MM.1S (cell line): ENCODE measurements around the gene LUZP1.

Experiments
- CTCF ChIP-seq: fragments of 300-600 bp; sonication (generic); IDR thresholded peaks from 2 replicates; pipeline ENCODE4 v1.5.1; 2016; ENCODE audit warnings: antibody characterized with exemption, low read length, mixed read lengths
- EZH2phosphoT487 ChIP-seq: fragments of 300-600 bp; sonication (generic); IDR thresholded peaks from 2 replicates; pipeline ENCODE4 v1.6.1; 2018; ENCODE audit warnings: antibody characterized with exemption, low read length

DNA sequence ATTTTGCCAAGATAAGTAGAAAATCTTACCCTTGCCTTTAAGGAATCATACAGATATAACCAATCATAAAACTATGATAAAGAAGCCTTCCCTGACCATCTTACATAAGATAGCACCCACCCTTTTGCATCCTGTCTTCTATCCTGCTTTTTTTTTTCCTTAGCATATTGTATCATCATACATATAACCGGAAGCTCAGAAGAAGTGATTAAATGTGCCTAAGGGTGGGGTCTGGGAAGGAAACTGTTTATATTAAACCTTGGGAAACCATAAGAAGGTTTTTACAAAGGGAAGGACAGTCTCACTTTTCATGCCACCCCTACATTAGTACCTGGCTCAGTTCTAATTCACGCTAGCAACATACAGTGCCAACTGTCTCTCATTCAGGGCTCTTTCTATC, 66.8 kb downstream of the LUZP1 start:
- TF ChIP-seq CTCF: no peak
- TF ChIP-seq EZH2phosphoT487: no peak
